Cardiac fibroblast (primary cell): Measurements from ENCODE around the gene LBX1.

Experiments
- DNase-seq, 2 donors: peaks; one replicate each; pipeline versions ENCODE4 v3.0.0 to v3.0.0-alpha.2; 2010; ENCODE audit warnings: low read depth in 2 of 2
- H3K4me3 ChIP-seq, 2 donors: replicated peaks in 1 of 2; 1 replicate in 1 of 2; 2 replicates in 1 of 2; pipeline ENCODE4 v1.5.1; 2011; ENCODE audit warnings: low read depth in 2 of 2, low read length in 2 of 2, mild to moderate bottlenecking in 2 of 2, moderate library complexity in 1 of 2
- CTCF ChIP-seq: IDR thresholded peaks from one replicate; pipeline ENCODE4 v1.5.1; 2011; ENCODE audit warnings: low read depth, mild to moderate bottlenecking, low read length, inconsistent platforms

Gene LBX1

GRCh38 chr10:101231092-101231491 lies 1.8 kb upstream of the LBX1 start:
- H3K4me3 ChIP-seq = no peak overlapping the region
- DNase-seq = no peak
- TF ChIP-seq CTCF = no peak

- no peak for DNase-seq
- H3K4me3 ChIP-seq = no peak overlapping the region
- TF ChIP-seq CTCF = no peak
Observed at GRCh38 chr10:101230183-101230917, 1.1 kb upstream of the LBX1 start.

GRCh38 chr10:101228966-101229265 lies 347 bp downstream of the LBX1 start:
- TF ChIP-seq CTCF = no peak
- H3K4me3 ChIP-seq = no peak overlapping the region
- no peak for DNase-seq

- no peak for DNase-seq
- TF ChIP-seq CTCF = peak; percentile 9
- no peak overlapping the region for H3K4me3 ChIP-seq
Observed at GRCh38 chr10:101228153-101228965, 904 bp downstream of the LBX1 start.

GRCh38 chr10:101227429-101228152 lies 1.7 kb downstream of the LBX1 start:
- DNase-seq = no peak
- no peak for TF ChIP-seq CTCF
- no peak overlapping the region for H3K4me3 ChIP-seq

GRCh38 chr10:101226491-101227428 lies 2.5 kb downstream of the LBX1 start:
- no peak for DNase-seq
- H3K4me3 ChIP-seq = no peak overlapping the region
- no peak for TF ChIP-seq CTCF
